IMR-90 (cell line): ENCODE results near the gene ABHD1.

Experiments used
- CEBPB ChIP-seq: IDR thresholded peaks from 2 replicates; pipeline ENCODE4 v1.6.1; 2012; ENCODE audit warnings: low read depth, low read length, improper control_type of control experiment
- FOS ChIP-seq: fragments of 150-350 bp; IDR thresholded peaks from 2 replicates; pipeline ENCODE4 v1.6.1; 2016; ENCODE audit warnings: low read depth, low read length
- MAFK ChIP-seq: IDR thresholded peaks from 2 replicates; pipeline ENCODE4 v1.6.1; 2012; ENCODE audit warnings: low read depth, low read length, improper control_type of control experiment
- MAZ ChIP-seq: IDR thresholded peaks from 2 replicates; pipeline ENCODE4 v1.6.1; 2012; ENCODE audit warnings: low read depth, mild to moderate bottlenecking, low read length, improper control_type of control experiment, moderate library complexity, borderline replicate concordance
- POLR2A ChIP-seq: IDR thresholded peaks from 2 replicates; pipeline ENCODE4 v1.6.1; 2012; ENCODE audit warnings: mild to moderate bottlenecking, low read depth, low read length
- RAD21 ChIP-seq: IDR thresholded peaks from 2 replicates; pipeline ENCODE4 v1.6.1; 2012; ENCODE audit warnings: low read length, improper control_type of control experiment
- RFX5 ChIP-seq: IDR thresholded peaks from 2 replicates; pipeline ENCODE4 v1.8.0; 2012; ENCODE audit warnings: low read depth, mild to moderate bottlenecking, low read length, moderate library complexity
- SMC3 ChIP-seq: fragments of 150-350 bp; IDR thresholded peaks from 2 replicates; pipeline ENCODE4 v1.6.1; 2016; ENCODE audit warnings: low read depth, mild to moderate bottlenecking, antibody characterized with exemption, low read length, moderate library complexity
- USF2 ChIP-seq: fragments of 150-350 bp; IDR thresholded peaks from 2 replicates; pipeline ENCODE4 v1.6.1; 2017; ENCODE audit warnings: mild to moderate bottlenecking, antibody characterized with exemption, low read length, low read depth
- TF ChIP-seq, protein P1 (sequence below): conservative IDR thresholded peaks from 2 replicates; pipeline ENCODE4 v1.5.1; 2012; ENCODE audit warnings: mild to moderate bottlenecking, low read depth, low read length, improper control_type of control experiment
- TF ChIP-seq, protein P2 (sequence below): fragments of 150-350 bp; IDR thresholded peaks from 2 replicates; pipeline ENCODE4 v1.6.1; 2016; ENCODE audit warnings: low read depth, mild to moderate bottlenecking, low read length, moderate library complexity, borderline replicate concordance

DNA sequence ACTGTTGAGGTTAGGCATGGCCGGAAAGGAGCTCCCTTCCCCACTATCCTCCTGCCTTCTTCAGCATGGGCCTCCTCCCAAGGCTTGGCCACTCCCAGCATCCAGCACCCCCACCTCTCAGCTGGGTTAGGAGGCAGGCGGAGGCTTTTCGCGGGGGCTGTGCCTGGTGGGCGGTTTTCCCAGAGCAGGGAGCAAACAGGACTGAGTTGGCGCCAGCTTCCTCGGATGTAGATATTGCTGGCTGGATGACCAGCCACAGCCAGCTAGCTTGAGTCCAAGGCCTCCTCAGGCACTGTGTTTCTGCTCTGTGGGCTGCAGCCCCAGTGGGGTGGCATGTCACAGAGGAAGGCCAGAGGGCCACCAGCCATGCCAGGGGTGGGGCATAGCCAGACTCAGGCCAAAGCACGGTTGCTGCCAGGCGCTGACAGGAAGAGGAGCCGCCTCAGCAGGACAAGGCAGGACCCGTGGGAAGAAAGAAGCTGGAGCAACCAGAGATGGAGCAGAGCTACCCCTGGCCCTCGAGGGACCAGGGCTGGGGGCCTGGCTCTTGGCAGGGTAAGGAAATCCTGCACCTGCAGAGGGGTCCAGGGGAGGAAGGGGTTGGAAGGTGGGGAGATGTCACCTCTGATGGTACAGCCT, 25.3 kb downstream of the ABHD1 start, which contains the start of gene TCF23:
- TF ChIP-seq, protein P1, sequence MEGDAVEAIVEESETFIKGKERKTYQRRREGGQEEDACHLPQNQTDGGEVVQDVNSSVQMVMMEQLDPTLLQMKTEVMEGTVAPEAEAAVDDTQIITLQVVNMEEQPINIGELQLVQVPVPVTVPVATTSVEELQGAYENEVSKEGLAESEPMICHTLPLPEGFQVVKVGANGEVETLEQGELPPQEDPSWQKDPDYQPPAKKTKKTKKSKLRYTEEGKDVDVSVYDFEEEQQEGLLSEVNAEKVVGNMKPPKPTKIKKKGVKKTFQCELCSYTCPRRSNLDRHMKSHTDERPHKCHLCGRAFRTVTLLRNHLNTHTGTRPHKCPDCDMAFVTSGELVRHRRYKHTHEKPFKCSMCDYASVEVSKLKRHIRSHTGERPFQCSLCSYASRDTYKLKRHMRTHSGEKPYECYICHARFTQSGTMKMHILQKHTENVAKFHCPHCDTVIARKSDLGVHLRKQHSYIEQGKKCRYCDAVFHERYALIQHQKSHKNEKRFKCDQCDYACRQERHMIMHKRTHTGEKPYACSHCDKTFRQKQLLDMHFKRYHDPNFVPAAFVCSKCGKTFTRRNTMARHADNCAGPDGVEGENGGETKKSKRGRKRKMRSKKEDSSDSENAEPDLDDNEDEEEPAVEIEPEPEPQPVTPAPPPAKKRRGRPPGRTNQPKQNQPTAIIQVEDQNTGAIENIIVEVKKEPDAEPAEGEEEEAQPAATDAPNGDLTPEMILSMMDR: no peak
- TF ChIP-seq, protein P2, sequence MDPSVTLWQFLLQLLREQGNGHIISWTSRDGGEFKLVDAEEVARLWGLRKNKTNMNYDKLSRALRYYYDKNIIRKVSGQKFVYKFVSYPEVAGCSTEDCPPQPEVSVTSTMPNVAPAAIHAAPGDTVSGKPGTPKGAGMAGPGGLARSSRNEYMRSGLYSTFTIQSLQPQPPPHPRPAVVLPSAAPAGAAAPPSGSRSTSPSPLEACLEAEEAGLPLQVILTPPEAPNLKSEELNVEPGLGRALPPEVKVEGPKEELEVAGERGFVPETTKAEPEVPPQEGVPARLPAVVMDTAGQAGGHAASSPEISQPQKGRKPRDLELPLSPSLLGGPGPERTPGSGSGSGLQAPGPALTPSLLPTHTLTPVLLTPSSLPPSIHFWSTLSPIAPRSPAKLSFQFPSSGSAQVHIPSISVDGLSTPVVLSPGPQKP: no peak
- TF ChIP-seq RAD21 (no peak), RFX5 (no peak), POLR2A (no peak), MAFK (no peak), CEBPB (no peak), SMC3 (no peak), USF2 (no peak), FOS (no peak), MAZ (no peak)
